MCF 10A (cell line): ENCODE data around the gene DBNL. TPM values are rescaled to one million over a fixed set of nuclear protein-coding genes. Genes with fewer than 3 reads are reported as not detected.

Source experiments
- BruUV-seq: library from RNA; stranded (reverse); fragments of 400-500 nt; replicated peaks from 2 replicates; lab custom pipeline; 2021; lab: Mats Ljungman, UMichigan
- CTCF ChIA-PET: fragments of 300-600 bp; sonication (Branson Sonifier 250); formaldehyde crosslinking; extraction: SDS; loops from one replicate; lab custom pipeline; 2021; ENCODE audit warnings: antibody characterized with exemption, inconsistent platforms; lab: Yijun Ruan, JAX
- POLR2A ChIA-PET: fragments of 300-600, 350-650 bp; sonication (Branson Sonifier 250); formaldehyde crosslinking; extraction: SDS; loops from one replicate; lab custom pipeline; 2020; ENCODE audit warnings: antibody characterized with exemption, inconsistent platforms; lab: Yijun Ruan, JAX
- DNase-seq: peaks from one replicate; pipeline ENCODE4 v3.0.0-alpha.2; 2018; ENCODE audit not compliant: unreplicated experiment
- H3K27ac Mint-ChIP-seq: one replicate; pipeline ENCODE4 v1.8.0; 2022; ENCODE audit warnings: mild to moderate bottlenecking, low read depth, mixed read lengths; ENCODE audit not compliant: unreplicated experiment
- H3K27me3 Mint-ChIP-seq: one replicate; pipeline ENCODE4 v1.8.0; 2022; ENCODE audit warnings: mixed read lengths; ENCODE audit not compliant: insufficient read depth, unreplicated experiment
- H3K36me3 Mint-ChIP-seq: one replicate; pipeline ENCODE4 v1.8.0; 2022; ENCODE audit warnings: mild to moderate bottlenecking, moderate library complexity, mixed read lengths; ENCODE audit not compliant: insufficient read depth, unreplicated experiment
- H3K4me1 Mint-ChIP-seq: one replicate; pipeline ENCODE4 v1.8.0; 2022; ENCODE audit warnings: mixed read lengths; ENCODE audit not compliant: insufficient read depth, unreplicated experiment
- H3K4me3 Mint-ChIP-seq: one replicate; pipeline ENCODE4 v1.8.0; 2022; ENCODE audit warnings: mild to moderate bottlenecking, moderate library complexity, mixed read lengths; ENCODE audit not compliant: unreplicated experiment
- H3K9me3 Mint-ChIP-seq: one replicate; pipeline ENCODE4 v1.8.0; 2022; ENCODE audit warnings: mixed read lengths; ENCODE audit not compliant: unreplicated experiment
- CTCF ChIP-seq: fragments of 200-600 bp; IDR thresholded peaks from one replicate; pipeline ENCODE4 v1.8.0; 2022; ENCODE audit warnings: antibody characterized with exemption, mild to moderate bottlenecking; ENCODE audit not compliant: unreplicated experiment
- intact Hi-C: fragments of 100-400 bp; cut with micrococcal nuclease; formaldehyde crosslinking; loops from 2 replicates; pipeline ENCODE4 v1.14.1; 2022
- total RNA-seq: library from RNA; stranded (reverse); gene quantifications from 2 replicates; pipeline ENCODE4 v1.2.3, GENCODE V29; 2022

DBNL gene
- total RNA-seq, 1 experiment from 2014 or later = 49.7 TPM

- BruUV-seq = no TSS peak
- no peak for DNase-seq
- ChIA-PET POLR2A (interaction anchor here (0.6 to 1.2 kb wide), 3 partner anchors 10 to 326 kb away, joined by 3 read pairs; no protein-coding TSS in a partner anchor), CTCF (interaction anchor here (1.0 kb wide), 1 partner anchor 29 kb away, joined by 3 read pairs; no protein-coding TSS in a partner anchor)
- H3K4me3 Mint-ChIP-seq = no peak overlapping the region
- H3K36me3 Mint-ChIP-seq = peaks cover 22% of the 10 kb centered on the region
- no peaks in the 10 kb centered on the region for H3K27me3 Mint-ChIP-seq
- intact Hi-C loops = no loop called here
- H3K4me1 Mint-ChIP-seq = peaks cover 26% of the 10 kb centered on the region
- TF ChIP-seq CTCF = no peak
- no peak overlapping the region for H3K27ac Mint-ChIP-seq
- no peaks in the 10 kb centered on the region for H3K9me3 Mint-ChIP-seq
These were observed 3.7 kb downstream of the DBNL start for GRCh38 chr7:44048031-44048795.

GRCh38 chr7:44050121-44050914 is 5.8 kb downstream of the DBNL start:
- peaks cover 26% of the 10 kb centered on the region for H3K4me1 Mint-ChIP-seq
- ChIA-PET CTCF (interaction anchor here (0.6 to 0.7 kb wide), 2 partner anchors 159 to 624 kb away, joined by 3 read pairs; no protein-coding TSS in a partner anchor), POLR2A (interaction anchor here (1.2 kb wide), 1 partner anchor 18 kb away, joined by 5 read pairs; no protein-coding TSS in a partner anchor)
- H3K27me3 Mint-ChIP-seq = no peaks in the 10 kb centered on the region
- no peak overlapping the region for H3K4me3 Mint-ChIP-seq
- H3K27ac Mint-ChIP-seq = no peak overlapping the region
- BruUV-seq = no TSS peak
- TF ChIP-seq CTCF = no peak
- H3K36me3 Mint-ChIP-seq = peaks cover 39% of the 10 kb centered on the region
- no peak for DNase-seq
- H3K9me3 Mint-ChIP-seq = no peaks in the 10 kb centered on the region
- intact Hi-C loops = no loop called here

GRCh38 chr7:44050915-44051560 is 6.5 kb downstream of the DBNL start:
- intact Hi-C loops = no loop called here
- POLR2A ChIA-PET = interaction anchor here (1.2 to 1.4 kb wide), 3 partner anchors 17 to 20 kb away, joined by 3 to 5 read pairs (median 5); no protein-coding TSS in a partner anchor
- peaks cover 21% of the 10 kb centered on the region for H3K4me1 Mint-ChIP-seq
- BruUV-seq = no TSS peak
- TF ChIP-seq CTCF = no peak
- no peak overlapping the region for H3K27ac Mint-ChIP-seq
- H3K27me3 Mint-ChIP-seq = no peaks in the 10 kb centered on the region
- CTCF ChIA-PET = interaction anchor here (0.7 kb wide), 1 partner anchor 159 kb away, joined by 3 read pairs; no protein-coding TSS in a partner anchor
- H3K4me3 Mint-ChIP-seq = no peak overlapping the region
- DNase-seq = no peak
- H3K9me3 Mint-ChIP-seq = no peaks in the 10 kb centered on the region
- peaks cover 46% of the 10 kb centered on the region for H3K36me3 Mint-ChIP-seq
